ENCODE results near the gene NSD1. TPM values are rescaled to one million over a fixed set of nuclear protein-coding genes. Genes with fewer than 3 reads are reported as not detected.

Gene NSD1
- total and polyA plus RNA-seq, 10 of the 15 experiments (the other 5 are each of a cell fraction or from before 2014, with no cell fraction given) = 7.0 to 57.9 (median 30.4) TPM

DNA sequence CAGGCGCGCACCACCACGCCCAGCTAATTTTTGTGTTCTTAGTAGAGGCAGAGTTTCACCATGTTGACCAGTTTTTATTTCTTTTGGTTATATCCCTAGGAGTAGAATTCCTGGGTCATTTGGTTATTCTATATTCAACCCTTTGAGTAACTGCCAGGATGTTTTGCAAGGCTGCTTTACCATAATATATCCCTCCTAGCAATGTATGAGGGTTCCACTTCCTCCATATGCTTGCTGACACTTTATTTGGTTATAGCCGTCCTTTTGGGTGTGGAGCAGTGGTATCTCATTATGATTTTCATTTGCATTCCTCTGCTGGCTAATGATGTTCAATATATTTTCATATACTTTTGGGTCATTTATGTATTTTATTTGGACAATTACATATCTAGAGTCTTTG lies 88.7 kb downstream of the NSD1 start:
- Histone ChIP-seq H3K4me2 (ENCODE audit: control insufficient read depth, insufficient read depth) (no peak overlapping the region), H3K4me1 (ENCODE audit: control insufficient read depth, insufficient read depth, low read length) (peaks cover 4% of the 10 kb centered on the region; the same call in 1 of the 2 replicates), H3K4me3 (no peak overlapping the region), H4K20me1 (ENCODE audit: control insufficient read depth, insufficient read depth) (no peaks in the 10 kb centered on the region), H3K9ac (ENCODE audit: control insufficient read depth, insufficient read depth, low read length) (no peak overlapping the region), H3K79me2 (ENCODE audit: control insufficient read depth, insufficient read depth, low read length) (peaks cover 50% of the 10 kb centered on the region), H2AFZ (ENCODE audit: control insufficient read depth, low read depth, low read length) (no peak overlapping the region), H3K27ac (ENCODE audit: control insufficient read depth, insufficient read depth) (no peak overlapping the region), H3K36me3 (ENCODE audit: control insufficient read depth in 2 of 2, insufficient read depth in 2 of 2, low read length in 1 of 2) (peaks cover 3 to 8% of the 10 kb centered on the region in 2 experiments; a peak in 3 of 4 replicates), H3K27me3 (replicated peaks in 1 of 2; ENCODE audit: control insufficient read depth in 2 of 2, insufficient read depth in 2 of 2, low read length in 1 of 2) (no peaks in the 10 kb centered on the region), H3K9me3 (replicated peaks; ENCODE audit: control insufficient read depth, insufficient read depth, low read length) (no peaks in the 10 kb centered on the region)
- in situ Hi-C loops (cut with MboI) = no loop called here
- no peak for TF ChIP-seq IRF3 (IDR thresholded peaks at IDR 0.05)
- no peak for TF ChIP-seq BCL11A (IDR thresholded peaks at IDR 0.05; ENCODE audit: low read depth, low read length)
- no peak for TF ChIP-seq HDGF (IDR thresholded peaks at IDR 0.05)
- TF ChIP-seq, protein P1, sequence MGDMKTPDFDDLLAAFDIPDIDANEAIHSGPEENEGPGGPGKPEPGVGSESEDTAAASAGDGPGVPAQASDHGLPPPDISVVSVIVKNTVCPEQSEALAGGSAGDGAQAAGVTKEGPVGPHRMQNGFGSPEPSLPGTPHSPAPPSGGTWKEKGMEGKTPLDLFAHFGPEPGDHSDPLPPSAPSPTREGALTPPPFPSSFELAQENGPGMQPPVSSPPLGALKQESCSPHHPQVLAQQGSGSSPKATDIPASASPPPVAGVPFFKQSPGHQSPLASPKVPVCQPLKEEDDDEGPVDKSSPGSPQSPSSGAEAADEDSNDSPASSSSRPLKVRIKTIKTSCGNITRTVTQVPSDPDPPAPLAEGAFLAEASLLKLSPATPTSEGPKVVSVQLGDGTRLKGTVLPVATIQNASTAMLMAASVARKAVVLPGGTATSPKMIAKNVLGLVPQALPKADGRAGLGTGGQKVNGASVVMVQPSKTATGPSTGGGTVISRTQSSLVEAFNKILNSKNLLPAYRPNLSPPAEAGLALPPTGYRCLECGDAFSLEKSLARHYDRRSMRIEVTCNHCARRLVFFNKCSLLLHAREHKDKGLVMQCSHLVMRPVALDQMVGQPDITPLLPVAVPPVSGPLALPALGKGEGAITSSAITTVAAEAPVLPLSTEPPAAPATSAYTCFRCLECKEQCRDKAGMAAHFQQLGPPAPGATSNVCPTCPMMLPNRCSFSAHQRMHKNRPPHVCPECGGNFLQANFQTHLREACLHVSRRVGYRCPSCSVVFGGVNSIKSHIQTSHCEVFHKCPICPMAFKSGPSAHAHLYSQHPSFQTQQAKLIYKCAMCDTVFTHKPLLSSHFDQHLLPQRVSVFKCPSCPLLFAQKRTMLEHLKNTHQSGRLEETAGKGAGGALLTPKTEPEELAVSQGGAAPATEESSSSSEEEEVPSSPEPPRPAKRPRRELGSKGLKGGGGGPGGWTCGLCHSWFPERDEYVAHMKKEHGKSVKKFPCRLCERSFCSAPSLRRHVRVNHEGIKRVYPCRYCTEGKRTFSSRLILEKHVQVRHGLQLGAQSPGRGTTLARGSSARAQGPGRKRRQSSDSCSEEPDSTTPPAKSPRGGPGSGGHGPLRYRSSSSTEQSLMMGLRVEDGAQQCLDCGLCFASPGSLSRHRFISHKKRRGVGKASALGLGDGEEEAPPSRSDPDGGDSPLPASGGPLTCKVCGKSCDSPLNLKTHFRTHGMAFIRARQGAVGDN (IDR thresholded peaks at IDR 0.05) = no peak
- no peak for TF ChIP-seq MTA2 (IDR thresholded peaks at IDR 0.05; ENCODE audit: low read depth)
- no peak for TF ChIP-seq SUPT20H (IDR thresholded peaks at IDR 0.05; ENCODE audit: borderline replicate concordance, control insufficient read depth, low read depth, low read length)
- no peak for TF ChIP-seq TARDBP (IDR thresholded peaks at IDR 0.05; ENCODE audit: borderline replicate concordance)
- TF ChIP-seq HDAC6 (IDR thresholded peaks at IDR 0.05; ENCODE audit: unreplicated experiment) = no peak
- TF ChIP-seq SMAD1 (IDR thresholded peaks at IDR 0.05; ENCODE audit: low read depth, partially characterized antibody) = no peak
- TF ChIP-seq, protein P2, sequence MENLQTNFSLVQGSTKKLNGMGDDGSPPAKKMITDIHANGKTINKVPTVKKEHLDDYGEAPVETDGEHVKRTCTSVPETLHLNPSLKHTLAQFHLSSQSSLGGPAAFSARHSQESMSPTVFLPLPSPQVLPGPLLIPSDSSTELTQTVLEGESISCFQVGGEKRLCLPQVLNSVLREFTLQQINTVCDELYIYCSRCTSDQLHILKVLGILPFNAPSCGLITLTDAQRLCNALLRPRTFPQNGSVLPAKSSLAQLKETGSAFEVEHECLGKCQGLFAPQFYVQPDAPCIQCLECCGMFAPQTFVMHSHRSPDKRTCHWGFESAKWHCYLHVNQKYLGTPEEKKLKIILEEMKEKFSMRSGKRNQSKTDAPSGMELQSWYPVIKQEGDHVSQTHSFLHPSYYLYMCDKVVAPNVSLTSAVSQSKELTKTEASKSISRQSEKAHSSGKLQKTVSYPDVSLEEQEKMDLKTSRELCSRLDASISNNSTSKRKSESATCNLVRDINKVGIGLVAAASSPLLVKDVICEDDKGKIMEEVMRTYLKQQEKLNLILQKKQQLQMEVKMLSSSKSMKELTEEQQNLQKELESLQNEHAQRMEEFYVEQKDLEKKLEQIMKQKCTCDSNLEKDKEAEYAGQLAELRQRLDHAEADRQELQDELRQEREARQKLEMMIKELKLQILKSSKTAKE (IDR thresholded peaks at IDR 0.05; ENCODE audit: low read depth, poor library complexity, severe bottlenecking) = no peak
- TF ChIP-seq WRNIP1 (IDR thresholded peaks at IDR 0.05; ENCODE audit: borderline replicate concordance, low read depth, low read length) = no peak
- no peak for TF ChIP-seq RELA (IDR thresholded peaks at IDR 0.05; ENCODE audit: borderline replicate concordance, partially characterized antibody)
- intact Hi-C loops (cut with micrococcal nuclease; ENCODE audit: unreplicated experiment) = no loop called here
- ChIA-PET SMC1A (ENCODE audit: uncharacterized antibody, unreplicated experiment) (interaction anchor here (0.7 kb wide), 1 partner anchor 25 kb away, joined by 4 read pairs; no protein-coding TSS in a partner anchor), CTCF (interaction anchor here (1.1 kb wide), 1 partner anchor 109 kb away, joined by 4 read pairs; no protein-coding TSS in a partner anchor), POLR2A (interaction anchor here (0.6 kb wide), 1 partner anchor 70 kb away, joined by 3 read pairs; no protein-coding TSS in a partner anchor), RAD21 (ENCODE audit: unreplicated experiment) (no interaction called here)
- BruUV-seq (replicated peaks) = no TSS peak
- FAIRE-seq = no peak
- 89% methylated on average over 4 of the region's 4 CpGs for WGBS (ENCODE audit: insufficient coverage, insufficient replicate concordance, low lambda C conversion rate, missing lambda C conversion rate)
- ATAC-seq = no peak
- no peak for DNase-seq (ENCODE audit: low read depth, low spot score)
